NB4 (cell line): ENCODE results near the gene ARHGAP24.

Experiments used
- POLR2A ChIP-seq: IDR thresholded peaks from 2 replicates; pipeline ENCODE4 v1.6.1; 2011; ENCODE audit warnings: mild to moderate bottlenecking; ENCODE audit not compliant: insufficient read length; ENCODE audit errors: extremely low read depth
- TF ChIP-seq, protein P1 (sequence below): IDR thresholded peaks from one replicate; pipeline ENCODE4 v1.5.1; 2012; ENCODE audit warnings: low read depth, low read length

DNA sequence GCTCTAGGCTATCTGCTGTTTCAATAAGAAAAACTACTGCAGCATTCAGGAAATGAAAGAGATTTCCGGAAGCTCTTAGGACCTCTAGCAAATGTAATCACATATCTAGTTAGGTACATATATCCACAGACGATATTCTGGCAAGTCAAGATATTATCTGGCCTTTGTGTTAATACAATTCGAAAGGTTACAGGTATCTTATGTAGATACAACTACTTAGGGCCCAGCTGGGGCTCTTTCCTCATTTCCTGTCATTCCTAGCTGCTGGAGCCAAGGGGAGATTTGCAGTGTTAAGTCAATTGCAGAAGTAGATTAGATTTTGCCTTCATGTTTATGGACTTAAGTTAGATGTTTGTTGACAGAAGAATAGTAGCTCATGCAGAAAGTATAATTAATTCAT lies 299.5 kb downstream of the ARHGAP24 start:
- TF ChIP-seq POLR2A: no peak
- TF ChIP-seq, protein P1, sequence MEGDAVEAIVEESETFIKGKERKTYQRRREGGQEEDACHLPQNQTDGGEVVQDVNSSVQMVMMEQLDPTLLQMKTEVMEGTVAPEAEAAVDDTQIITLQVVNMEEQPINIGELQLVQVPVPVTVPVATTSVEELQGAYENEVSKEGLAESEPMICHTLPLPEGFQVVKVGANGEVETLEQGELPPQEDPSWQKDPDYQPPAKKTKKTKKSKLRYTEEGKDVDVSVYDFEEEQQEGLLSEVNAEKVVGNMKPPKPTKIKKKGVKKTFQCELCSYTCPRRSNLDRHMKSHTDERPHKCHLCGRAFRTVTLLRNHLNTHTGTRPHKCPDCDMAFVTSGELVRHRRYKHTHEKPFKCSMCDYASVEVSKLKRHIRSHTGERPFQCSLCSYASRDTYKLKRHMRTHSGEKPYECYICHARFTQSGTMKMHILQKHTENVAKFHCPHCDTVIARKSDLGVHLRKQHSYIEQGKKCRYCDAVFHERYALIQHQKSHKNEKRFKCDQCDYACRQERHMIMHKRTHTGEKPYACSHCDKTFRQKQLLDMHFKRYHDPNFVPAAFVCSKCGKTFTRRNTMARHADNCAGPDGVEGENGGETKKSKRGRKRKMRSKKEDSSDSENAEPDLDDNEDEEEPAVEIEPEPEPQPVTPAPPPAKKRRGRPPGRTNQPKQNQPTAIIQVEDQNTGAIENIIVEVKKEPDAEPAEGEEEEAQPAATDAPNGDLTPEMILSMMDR: no peak
